Measurements from ENCODE around the gene COL5A1.

COL5A1 gene

GRCh38 chr9:134641173-134641989 lies at the start of gene COL5A1:
Gene COL5A1, plus strand, starts transcription at chr9:134641803. Its CDS starts 385 bp downstream, at chr9:134642188.
- Histone ChIP-seq H2AFZ (ENCODE audit: low read depth, low read length) (no peak within 1 kb of the TSS), H4K20me1 (ENCODE audit: insufficient read depth, low read length) (no peaks in the 10 kb centered on the region), H3K4me1 (ENCODE audit: low read length) (no peaks in the 10 kb centered on the region), H3K79me2 (ENCODE audit: low read length) (no peaks in the 10 kb centered on the region), H3K36me3 (replicated peaks; ENCODE audit: low read depth, low read length) (no peaks in the 10 kb centered on the region), H3K27ac (ENCODE audit: low read length) (no peak within 1 kb of the TSS), H3K4me2 (ENCODE audit: low read length) (no peak within 1 kb of the TSS), H3K9me3 (ENCODE audit: insufficient read depth, low read length) (no peaks in the 10 kb centered on the region), H3K9ac (ENCODE audit: low read length) (no peak within 1 kb of the TSS), H3K4me3 (ENCODE audit: low read length) (no peak within 1 kb of the TSS), H3K27me3 (ENCODE audit: low read depth, low read length) (no peaks in the 10 kb centered on the region)
- TF ChIP-seq CTCF (IDR thresholded peaks at IDR 0.05; ENCODE audit: low read depth, low read length) (no peak), EZH2phosphoT487 (IDR thresholded peaks at IDR 0.05; ENCODE audit: low read depth) (no peak)

GRCh38 chr9:134592018-134592818 lies 49.4 kb upstream of the COL5A1 start:
- Histone ChIP-seq H3K79me2 (ENCODE audit: low read length) (no peaks in the 10 kb centered on the region), H2AFZ (ENCODE audit: low read depth, low read length) (no peak overlapping the region), H4K20me1 (ENCODE audit: insufficient read depth, low read length) (no peaks in the 10 kb centered on the region), H3K27me3 (ENCODE audit: low read depth, low read length) (no peaks in the 10 kb centered on the region), H3K4me1 (ENCODE audit: low read length) (no peaks in the 10 kb centered on the region), H3K4me3 (ENCODE audit: low read length) (no peak overlapping the region), H3K4me2 (ENCODE audit: low read length) (no peak overlapping the region), H3K9ac (ENCODE audit: low read length) (no peak overlapping the region), H3K27ac (ENCODE audit: low read length) (no peak overlapping the region), H3K36me3 (replicated peaks; ENCODE audit: low read depth, low read length) (no peaks in the 10 kb centered on the region), H3K9me3 (ENCODE audit: insufficient read depth, low read length) (no peaks in the 10 kb centered on the region)
- TF ChIP-seq CTCF (IDR thresholded peaks at IDR 0.05; ENCODE audit: low read depth, low read length) (no peak), EZH2phosphoT487 (IDR thresholded peaks at IDR 0.05; ENCODE audit: low read depth) (no peak)

GRCh38 chr9:134592819-134593200 lies 48.8 kb upstream of the COL5A1 start:
- H3K9ac ChIP-seq (ENCODE audit: low read length): no peak overlapping the region
- no peak for TF ChIP-seq EZH2phosphoT487 (IDR thresholded peaks at IDR 0.05; ENCODE audit: low read depth)
- no peak for TF ChIP-seq CTCF (IDR thresholded peaks at IDR 0.05; ENCODE audit: low read depth, low read length)
- H3K4me3 ChIP-seq (ENCODE audit: low read length): no peak overlapping the region
- no peak overlapping the region for H3K4me2 ChIP-seq (ENCODE audit: low read length)
- H3K27ac ChIP-seq (ENCODE audit: low read length): no peak overlapping the region
- no peaks in the 10 kb centered on the region for H3K79me2 ChIP-seq (ENCODE audit: low read length)
- H3K4me1 ChIP-seq (ENCODE audit: low read length): no peaks in the 10 kb centered on the region
- no peaks in the 10 kb centered on the region for H3K9me3 ChIP-seq (ENCODE audit: insufficient read depth, low read length)
- H3K36me3 ChIP-seq (replicated peaks; ENCODE audit: low read depth, low read length): no peaks in the 10 kb centered on the region
- no peaks in the 10 kb centered on the region for H4K20me1 ChIP-seq (ENCODE audit: insufficient read depth, low read length)
- H2AFZ ChIP-seq (ENCODE audit: low read depth, low read length): no peak overlapping the region
- H3K27me3 ChIP-seq (ENCODE audit: low read depth, low read length): no peaks in the 10 kb centered on the region
